ENCODE results near the gene TBC1D16. TPM values are rescaled to one million over a fixed set of nuclear protein-coding genes. Genes with fewer than 3 reads are reported as not detected.

The TBC1D16 gene
- total RNA-seq, 4 donors from 2014 or later: 26.5 to 44.3 (median 36.3) TPM

DNA sequence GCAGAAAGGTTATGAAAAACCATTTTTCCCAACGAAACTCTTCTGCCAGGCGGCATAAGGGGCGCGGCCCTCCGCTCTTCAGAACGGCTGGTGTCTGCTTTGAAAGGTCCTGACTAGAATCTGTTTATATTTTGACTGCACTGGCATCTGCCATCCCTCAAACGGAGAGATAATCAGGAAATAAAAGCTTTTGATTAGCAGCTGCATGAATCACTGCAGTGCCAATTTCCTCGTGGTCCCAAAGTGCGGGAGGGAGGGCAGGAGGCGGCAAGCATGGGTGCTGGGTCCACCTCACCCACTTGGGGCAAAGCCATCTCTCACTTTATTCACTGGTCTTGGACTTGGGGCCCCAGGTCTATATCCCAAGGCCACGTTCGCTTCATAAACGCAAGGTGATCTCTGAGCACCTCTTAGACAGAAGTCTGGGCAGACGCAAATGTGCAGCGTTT, 49.7 kb downstream of the TBC1D16 start:
- Histone ChIP-seq H3K36me3 (no peaks in the 10 kb centered on the region), H3K4me3 (no peak overlapping the region), H3K27ac (no peak overlapping the region), H3K4me1 (peaks cover 0 to 28% (median 0%) of the 10 kb centered on the region in 3 donors), H3K9me3 (no peaks in the 10 kb centered on the region), H3K27me3 (no peaks in the 10 kb centered on the region)
- WGBS, 2 donors (ENCODE audit: low coverage in 1 of 2): 94 to 95% methylated on average over 7 to 10 of the region's 15 CpGs
- no peak for TF ChIP-seq POLR2AphosphoS5 (IDR thresholded peaks at IDR 0.05)
- no peak for TF ChIP-seq POLR2A (IDR thresholded peaks at IDR 0.05)
- TF ChIP-seq EP300 (IDR thresholded peaks at IDR 0.05): no peak
- TF ChIP-seq, protein P1, sequence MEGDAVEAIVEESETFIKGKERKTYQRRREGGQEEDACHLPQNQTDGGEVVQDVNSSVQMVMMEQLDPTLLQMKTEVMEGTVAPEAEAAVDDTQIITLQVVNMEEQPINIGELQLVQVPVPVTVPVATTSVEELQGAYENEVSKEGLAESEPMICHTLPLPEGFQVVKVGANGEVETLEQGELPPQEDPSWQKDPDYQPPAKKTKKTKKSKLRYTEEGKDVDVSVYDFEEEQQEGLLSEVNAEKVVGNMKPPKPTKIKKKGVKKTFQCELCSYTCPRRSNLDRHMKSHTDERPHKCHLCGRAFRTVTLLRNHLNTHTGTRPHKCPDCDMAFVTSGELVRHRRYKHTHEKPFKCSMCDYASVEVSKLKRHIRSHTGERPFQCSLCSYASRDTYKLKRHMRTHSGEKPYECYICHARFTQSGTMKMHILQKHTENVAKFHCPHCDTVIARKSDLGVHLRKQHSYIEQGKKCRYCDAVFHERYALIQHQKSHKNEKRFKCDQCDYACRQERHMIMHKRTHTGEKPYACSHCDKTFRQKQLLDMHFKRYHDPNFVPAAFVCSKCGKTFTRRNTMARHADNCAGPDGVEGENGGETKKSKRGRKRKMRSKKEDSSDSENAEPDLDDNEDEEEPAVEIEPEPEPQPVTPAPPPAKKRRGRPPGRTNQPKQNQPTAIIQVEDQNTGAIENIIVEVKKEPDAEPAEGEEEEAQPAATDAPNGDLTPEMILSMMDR (IDR thresholded peaks at IDR 0.05): no peak
- no peak for ATAC-seq

DNA sequence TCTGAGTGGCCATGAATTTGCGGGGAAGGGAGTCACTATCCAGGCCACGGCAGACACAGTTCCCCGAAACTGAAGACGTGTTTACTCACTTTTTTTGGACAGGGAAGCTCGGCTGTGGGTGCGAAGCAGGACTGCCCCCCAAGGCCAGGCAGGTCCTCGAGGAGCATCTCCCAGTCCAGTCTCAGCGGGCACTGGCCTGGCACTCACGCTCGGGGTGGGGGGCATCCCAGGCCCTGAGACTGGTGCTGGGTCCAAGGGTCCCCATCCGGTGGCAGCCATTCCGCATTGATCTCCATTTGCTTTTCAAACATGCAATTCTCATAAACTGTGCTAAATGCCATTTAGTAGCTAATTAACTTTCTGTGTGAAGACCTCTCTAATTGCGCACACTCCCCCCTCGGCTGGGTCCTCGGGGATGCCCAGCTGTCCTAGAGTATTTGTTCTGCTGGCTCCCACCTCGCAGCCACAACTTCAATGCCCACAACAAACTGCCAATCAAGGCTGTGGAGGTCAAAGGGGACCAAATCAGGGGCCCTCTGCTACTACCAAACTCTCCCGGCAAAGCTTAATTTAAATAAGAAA, 50.2 kb downstream of the TBC1D16 start:
- no peaks in the 10 kb centered on the region for H3K27me3 ChIP-seq
- TF ChIP-seq, protein P1 (IDR thresholded peaks at IDR 0.05): no peak
- no peak for TF ChIP-seq POLR2AphosphoS5 (IDR thresholded peaks at IDR 0.05)
- TF ChIP-seq POLR2A (IDR thresholded peaks at IDR 0.05): no peak
- no peak for TF ChIP-seq EP300 (IDR thresholded peaks at IDR 0.05)
- no peak overlapping the region for H3K27ac ChIP-seq
- ATAC-seq: no peak
- H3K9me3 ChIP-seq: no peaks in the 10 kb centered on the region
- no peaks in the 10 kb centered on the region for H3K36me3 ChIP-seq
- H3K4me1 ChIP-seq: peaks cover 0 to 25% (median 0%) of the 10 kb centered on the region in 3 donors
- 92 to 96% methylated on average over 2 to 5 of the region's 17 CpGs for WGBS, 2 donors (ENCODE audit: low coverage in 1 of 2)
- no peak overlapping the region for H3K4me3 ChIP-seq

- no peaks in the 10 kb centered on the region for H3K9me3 ChIP-seq
- H3K27ac ChIP-seq: no peak overlapping the region
- H3K4me3 ChIP-seq: no peak overlapping the region
- WGBS, 2 donors (ENCODE audit: low coverage in 1 of 2): 0% methylated on average over 1 of the region's 10 CpGs; no CpG with 5 or more reads in 1 of the 2 donors
- H3K4me1 ChIP-seq: peaks cover 0 to 25% (median 0%) of the 10 kb centered on the region in 3 donors
- H3K27me3 ChIP-seq: no peaks in the 10 kb centered on the region
- no peak for ATAC-seq
- TF ChIP-seq POLR2A (IDR thresholded peaks at IDR 0.05) (no peak), EP300 (IDR thresholded peaks at IDR 0.05) (no peak), POLR2AphosphoS5 (IDR thresholded peaks at IDR 0.05) (no peak)
- TF ChIP-seq, protein P1 (IDR thresholded peaks at IDR 0.05): no peak
- no peaks in the 10 kb centered on the region for H3K36me3 ChIP-seq
These were observed 50.8 kb downstream of the TBC1D16 start for GRCh38 chr17:79984877-79985276.

DNA sequence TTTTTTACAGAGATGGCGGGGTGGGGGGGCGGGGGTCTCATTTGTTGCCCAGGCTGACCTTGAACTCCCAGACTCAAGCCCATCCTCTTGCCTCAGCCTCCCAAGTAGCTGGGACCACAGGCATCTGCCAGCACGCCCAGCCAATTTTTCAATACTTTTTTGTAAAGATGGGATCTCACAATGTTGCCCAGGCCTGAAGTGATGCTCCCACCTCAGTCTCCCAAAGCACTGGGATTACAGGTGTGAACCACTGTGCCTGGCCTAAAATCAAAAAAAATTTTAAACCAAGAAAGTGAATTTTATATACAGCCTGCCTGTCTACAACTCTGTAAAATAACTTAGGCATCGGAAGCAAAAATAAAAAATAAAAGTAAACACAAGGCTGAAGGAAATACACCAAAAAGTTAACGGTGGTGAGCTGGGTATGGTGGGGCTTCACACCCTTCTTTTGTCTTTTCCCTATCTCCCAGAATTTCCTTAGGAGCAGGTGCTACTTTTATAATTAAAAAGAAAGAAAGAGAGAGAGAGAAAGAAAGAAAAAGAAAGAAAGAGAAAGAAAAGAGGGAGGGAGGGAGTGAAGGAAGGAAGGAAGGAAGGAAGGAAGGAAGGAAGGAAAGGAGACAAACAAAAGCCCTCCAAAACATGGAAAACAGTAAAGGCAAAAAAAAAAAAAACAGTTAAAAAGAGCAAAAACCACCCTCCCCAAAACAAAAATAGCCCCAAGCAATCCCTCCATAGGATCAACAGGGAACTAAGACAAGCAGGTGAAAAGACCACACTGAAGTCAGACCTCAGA, 51.4 kb downstream of the TBC1D16 start:
- Histone ChIP-seq H3K4me3 (no peak overlapping the region), H3K27me3 (no peaks in the 10 kb centered on the region), H3K36me3 (peaks cover 0 to 2% of the 10 kb centered on the region in 2 donors), H3K27ac (no peak overlapping the region), H3K4me1 (peaks cover 0 to 25% (median 0%) of the 10 kb centered on the region in 3 donors), H3K9me3 (no peaks in the 10 kb centered on the region)
- no peak for ATAC-seq
- WGBS, 2 donors (ENCODE audit: low coverage in 1 of 2): 82 to 97% methylated on average over 3 of the region's 5 CpGs
- TF ChIP-seq, protein P1 (IDR thresholded peaks at IDR 0.05): no peak
- TF ChIP-seq POLR2AphosphoS5 (IDR thresholded peaks at IDR 0.05) (no peak), EP300 (IDR thresholded peaks at IDR 0.05) (no peak), POLR2A (IDR thresholded peaks at IDR 0.05) (no peak)

Measured in gastroesophageal sphincter (tissue), 4 donors.